GM12878 (cell line): ENCODE results near the gene AGFG1. TPM values are rescaled to one million over a fixed set of nuclear protein-coding genes. Genes with fewer than 3 reads are reported as not detected.

Experiments used
- ATAC-seq: fragments of 200-7000 bp; cut with Tn5 transposase; 3 replicates; pipeline ENCODE4 v1.9.1; 2020; ENCODE audit warnings: mild to moderate bottlenecking, moderate library complexity
- BruUV-seq: library from RNA; stranded (reverse); fragments of 400-500 nt; replicated peaks from 2 replicates; lab custom pipeline; 2021; lab: Mats Ljungman, UMichigan
- CTCF ChIA-PET: fragments of 300-600 bp; sonication (Branson Sonifier 250); formaldehyde crosslinking; extraction: SDS; loops from one replicate; lab custom pipeline; 2021; ENCODE audit warnings: inconsistent platforms; lab: Yijun Ruan, JAX
- POLR2A ChIA-PET: fragments of 350-600 bp; formaldehyde crosslinking; extraction: SDS; loops from one replicate; lab custom pipeline; 2021; ENCODE audit warnings: inconsistent platforms; lab: Charles Lee
- RAD21 ChIA-PET: fragments of 300-600 bp; sonication (Branson Sonifier 250); formaldehyde crosslinking; loops from one replicate; lab custom pipeline; 2023; ENCODE audit warnings: antibody characterized with exemption; ENCODE audit not compliant: unreplicated experiment; lab: Charles Lee
- SMC1A ChIA-PET: fragments of 300-600 bp; sonication (Branson Sonifier 250); formaldehyde crosslinking; loops from one replicate; lab custom pipeline; 2023; ENCODE audit not compliant: unreplicated experiment, uncharacterized antibody; lab: Charles Lee
- DNase-seq: peaks from one replicate; pipeline ENCODE4 v3.0.0-alpha.2; 2011; ENCODE audit warnings: low read depth, low spot score
- FAIRE-seq: peaks from 3 replicates; lab custom pipeline; 2011; peaks lifted over from hg19 to GRCh38; lab: Jason Lieb, UNC
- H2AFZ ChIP-seq: 2 replicates; pipeline ENCODE4 v1.6.0; 2011; ENCODE audit warnings: low read depth, low read length, control low read depth; ENCODE audit not compliant: control insufficient read depth
- H3K27ac ChIP-seq: 2 replicates; pipeline ENCODE4 v1.5.1; 2011; ENCODE audit warnings: control low read depth; ENCODE audit not compliant: control insufficient read depth, insufficient read depth
- H3K27me3 ChIP-seq, 2 experiments: replicated peaks in 1 of 2; 2 replicates each; pipeline versions ENCODE4 v1.6.0 to v1.6.1; 2011; ENCODE audit warnings: low read length in 1 of 2; ENCODE audit not compliant: control insufficient read depth in 2 of 2, insufficient read depth in 2 of 2
- H3K36me3 ChIP-seq, 2 experiments: 2 replicates each; pipeline ENCODE4 v1.5.1; 2011; ENCODE audit warnings: low read length in 1 of 2; ENCODE audit not compliant: control insufficient read depth in 2 of 2, insufficient read depth in 2 of 2
- H3K4me1 ChIP-seq: 2 replicates; pipeline ENCODE4 v1.6.1; 2011; ENCODE audit warnings: mild to moderate bottlenecking, low read length, moderate library complexity, mixed read lengths; ENCODE audit not compliant: control insufficient read depth, insufficient read depth
- H3K4me2 ChIP-seq: 2 replicates; pipeline ENCODE4 v1.6.0; 2011; ENCODE audit warnings: control low read depth; ENCODE audit not compliant: control insufficient read depth, insufficient read depth
- H3K4me3 ChIP-seq: fragments of 200-600 bp; sonication (generic); 2 replicates; pipeline ENCODE4 v1.5.1; 2016
- H3K79me2 ChIP-seq: 2 replicates; pipeline ENCODE4 v1.6.0; 2011; ENCODE audit warnings: low read length; ENCODE audit not compliant: control insufficient read depth, insufficient read depth
- H3K9ac ChIP-seq: 2 replicates; pipeline ENCODE4 v1.8.0; 2011; ENCODE audit warnings: low read length, control low read depth, mixed read lengths; ENCODE audit not compliant: control insufficient read depth, insufficient read depth
- H3K9me3 ChIP-seq: replicated peaks from 3 replicates; pipeline ENCODE4 v1.5.1; 2011; ENCODE audit warnings: mild to moderate bottlenecking, low read length; ENCODE audit not compliant: control insufficient read depth, insufficient read depth
- H4K20me1 ChIP-seq: 2 replicates; pipeline ENCODE4 v1.6.0; 2011; ENCODE audit not compliant: control insufficient read depth, insufficient read depth
- BHLHE40 ChIP-seq, 2 experiments: fragments of 450-650 bp in 1 of 2; IDR thresholded peaks; 2 replicates each; pipeline ENCODE4 v1.6.1; 2011 to 2017; ENCODE audit warnings: low read depth in 2 of 2, borderline replicate concordance in 1 of 2, improper control_type of control experiment in 1 of 2, low read length in 1 of 2, mild to moderate bottlenecking in 1 of 2
- CEBPB ChIP-seq, 2 experiments: fragments of 150-350 bp in 1 of 2; IDR thresholded peaks; 2 replicates each; pipeline ENCODE4 v1.6.1; 2012 to 2014; ENCODE audit warnings: low read depth in 2 of 2, low read length in 2 of 2, borderline replicate concordance in 1 of 2, inconsistent platforms in 1 of 2
- HDAC6 ChIP-seq: fragments of 200-600 bp; sonication (generic); IDR thresholded peaks from one replicate; pipeline ENCODE4 v1.8.0; 2017; ENCODE audit warnings: antibody characterized with exemption; ENCODE audit not compliant: unreplicated experiment
- NKRF ChIP-seq: fragments of 450-650 bp; conservative IDR thresholded peaks from 2 replicates; pipeline ENCODE4 v1.6.1; 2017; ENCODE audit warnings: mild to moderate bottlenecking, moderate library complexity
- NR2C2 ChIP-seq: IDR thresholded peaks from 2 replicates; pipeline ENCODE4 v1.6.1; 2011; ENCODE audit warnings: borderline replicate concordance, low read depth; ENCODE audit not compliant: control insufficient read depth, insufficient read length
- PAX8 ChIP-seq: fragments of 450-650 bp; IDR thresholded peaks from 2 replicates; pipeline ENCODE4 v1.6.1; 2017; ENCODE audit warnings: mild to moderate bottlenecking, moderate library complexity
- SIN3A ChIP-seq: IDR thresholded peaks from 2 replicates; pipeline ENCODE4 v1.6.1; 2012; ENCODE audit warnings: low read depth, low read length, improper control_type of control experiment
- SUZ12 ChIP-seq: fragments of 200-600 bp; sonication (generic); IDR thresholded peaks from one replicate; pipeline ENCODE4 v1.6.1; 2018; ENCODE audit warnings: antibody characterized with exemption, mild to moderate bottlenecking; ENCODE audit not compliant: unreplicated experiment
- ZBTB33 ChIP-seq: fragments of 450-650 bp; IDR thresholded peaks from 2 replicates; pipeline ENCODE4 v1.6.1; 2017; ENCODE audit warnings: mild to moderate bottlenecking
- WGBS: methylation state at CpG from one replicate; pipeline ENCODE4 v1.1.6; 2016; ENCODE audit warnings: low lambda C conversion rate; ENCODE audit not compliant: insufficient replicate concordance, insufficient coverage; ENCODE audit errors: missing lambda C conversion rate; 5-methylcytosine and 5-hydroxymethylcytosine counted together
- in situ Hi-C: fragments of 300-500 bp; cut with MboI; formaldehyde crosslinking; loops from 9 replicates; pipeline ENCODE4 v1.14.3; 2018; ENCODE audit warnings: mixed read lengths
- intact Hi-C: fragments of 100-400 bp; cut with micrococcal nuclease; formaldehyde crosslinking; loops from one replicate; pipeline ENCODE4 v1.14.2; 2022; ENCODE audit not compliant: unreplicated experiment
- polyA plus RNA-seq, 11 experiments: library from polyadenylated mRNA; depleted of rRNA in 4 of 11; unstranded in 6 of 11; stranded (reverse) in 5 of 11; fragments of >200 nt; fragmentation: Nextera tagmentation in 4 of 11; fragmentation: Illumina TruSeq in 1 of 11; extraction: Ambion mirVana in 4 of 11; extraction: Trizol in 1 of 11; gene quantifications; 1 replicate in 1 of 11; 2 replicates in 10 of 11; pipeline versions ENCODE4 v1.2.1 to v1.2.3, GENCODE V29; 2011 to 2016; ENCODE audit warnings: inconsistent platforms in 2 of 11, missing spikeins in 2 of 11, low read depth in 1 of 11
- total RNA-seq, 4 experiments: library from RNA; depleted of rRNA in 3 of 4; stranded (reverse); fragments of >200 nt in 3 of 4; fragmentation: Illumina TruSeq in 1 of 4; extraction: Trizol in 1 of 4; gene quantifications; 2 replicates each; pipeline versions ENCODE4 v1.2.1 to v1.2.3, GENCODE V29; 2013 to 2021
- TF ChIP-seq, protein P1 (sequence below): fragments of 450-650 bp; IDR thresholded peaks from 2 replicates; pipeline ENCODE4 v1.6.1; 2017; ENCODE audit warnings: low read depth, mild to moderate bottlenecking, moderate library complexity
- TF ChIP-seq, protein P2 (sequence below): fragments of 450-650 bp; IDR thresholded peaks from 2 replicates; pipeline ENCODE4 v1.6.1; 2017; ENCODE audit warnings: mild to moderate bottlenecking, low read depth, inconsistent platforms; ENCODE audit not compliant: poor library complexity, severe bottlenecking

The AGFG1 gene
- total and polyA plus RNA-seq, 10 of the 15 experiments (the other 5 are each of a cell fraction or from before 2014, with no cell fraction given) = 7.3 to 243 (median 81.7) TPM

GRCh38 chr2:227606476-227606875 lies 134.5 kb downstream of the AGFG1 start:
- DNase-seq = no peak
- H3K4me3 ChIP-seq = no peak overlapping the region

More at GRCh38 chr2:227606476-227606875, 134.5 kb downstream of the AGFG1 start:
- TF ChIP-seq, protein P1, sequence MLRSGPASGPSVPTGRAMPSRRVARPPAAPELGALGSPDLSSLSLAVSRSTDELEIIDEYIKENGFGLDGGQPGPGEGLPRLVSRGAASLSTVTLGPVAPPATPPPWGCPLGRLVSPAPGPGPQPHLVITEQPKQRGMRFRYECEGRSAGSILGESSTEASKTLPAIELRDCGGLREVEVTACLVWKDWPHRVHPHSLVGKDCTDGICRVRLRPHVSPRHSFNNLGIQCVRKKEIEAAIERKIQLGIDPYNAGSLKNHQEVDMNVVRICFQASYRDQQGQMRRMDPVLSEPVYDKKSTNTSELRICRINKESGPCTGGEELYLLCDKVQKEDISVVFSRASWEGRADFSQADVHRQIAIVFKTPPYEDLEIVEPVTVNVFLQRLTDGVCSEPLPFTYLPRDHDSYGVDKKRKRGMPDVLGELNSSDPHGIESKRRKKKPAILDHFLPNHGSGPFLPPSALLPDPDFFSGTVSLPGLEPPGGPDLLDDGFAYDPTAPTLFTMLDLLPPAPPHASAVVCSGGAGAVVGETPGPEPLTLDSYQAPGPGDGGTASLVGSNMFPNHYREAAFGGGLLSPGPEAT = no peak
- TF ChIP-seq ZBTB33 (no peak), PAX8 (no peak), NR2C2 (no peak), CEBPB (IDR thresholded peaks at IDR 0.05; ENCODE audit: borderline replicate concordance in 1 of 2, low read depth in 2 of 2, low read length in 2 of 2) (no peak), HDAC6 (no peak), SIN3A (no peak), BHLHE40 (IDR thresholded peaks at IDR 0.05; ENCODE audit: borderline replicate concordance in 1 of 2, low read depth in 2 of 2, low read length in 1 of 2) (no peak), SUZ12 (no peak), NKRF (no peak)
- TF ChIP-seq, protein P2, sequence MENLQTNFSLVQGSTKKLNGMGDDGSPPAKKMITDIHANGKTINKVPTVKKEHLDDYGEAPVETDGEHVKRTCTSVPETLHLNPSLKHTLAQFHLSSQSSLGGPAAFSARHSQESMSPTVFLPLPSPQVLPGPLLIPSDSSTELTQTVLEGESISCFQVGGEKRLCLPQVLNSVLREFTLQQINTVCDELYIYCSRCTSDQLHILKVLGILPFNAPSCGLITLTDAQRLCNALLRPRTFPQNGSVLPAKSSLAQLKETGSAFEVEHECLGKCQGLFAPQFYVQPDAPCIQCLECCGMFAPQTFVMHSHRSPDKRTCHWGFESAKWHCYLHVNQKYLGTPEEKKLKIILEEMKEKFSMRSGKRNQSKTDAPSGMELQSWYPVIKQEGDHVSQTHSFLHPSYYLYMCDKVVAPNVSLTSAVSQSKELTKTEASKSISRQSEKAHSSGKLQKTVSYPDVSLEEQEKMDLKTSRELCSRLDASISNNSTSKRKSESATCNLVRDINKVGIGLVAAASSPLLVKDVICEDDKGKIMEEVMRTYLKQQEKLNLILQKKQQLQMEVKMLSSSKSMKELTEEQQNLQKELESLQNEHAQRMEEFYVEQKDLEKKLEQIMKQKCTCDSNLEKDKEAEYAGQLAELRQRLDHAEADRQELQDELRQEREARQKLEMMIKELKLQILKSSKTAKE = no peak
- no peaks in the 10 kb centered on the region for H3K9me3 ChIP-seq
- intact Hi-C loops = no loop called here
- H4K20me1 ChIP-seq = no peaks in the 10 kb centered on the region
- no peak overlapping the region for H2AFZ ChIP-seq
- in situ Hi-C loops = no loop called here
- no peak for ATAC-seq
- ChIA-PET POLR2A (no interaction called here), SMC1A (interaction anchor here (1.2 kb wide), 1 partner anchor 21 kb away, joined by 4 read pairs; no protein-coding TSS in a partner anchor), CTCF (interaction anchor here (0.8 kb wide), 1 partner anchor 126 kb away, joined by 3 read pairs; no protein-coding TSS in a partner anchor), RAD21 (interaction anchor here (1.4 kb wide), 1 partner anchor 22 kb away, joined by 3 read pairs; no protein-coding TSS in a partner anchor)
- H3K79me2 ChIP-seq = no peaks in the 10 kb centered on the region
- 87% methylated on average over 1 of the region's 1 CpG for WGBS
- H3K27me3 ChIP-seq = no peaks in the 10 kb centered on the region
- peaks cover 3% of the 10 kb centered on the region; the same call in 1 of the 2 replicates for H3K4me1 ChIP-seq
- no TSS peak for BruUV-seq
- no peak overlapping the region for H3K27ac ChIP-seq
- H3K9ac ChIP-seq = no peak overlapping the region
- H3K4me2 ChIP-seq = no peak overlapping the region
- H3K36me3 ChIP-seq = no peaks in the 10 kb centered on the region
- no peak for FAIRE-seq
